WERI-Rb-1 (cell line): ENCODE results near the gene IRX3.

Experiments used
- DNase-seq: peaks from one replicate; pipeline ENCODE4 v3.0.0-alpha.2; 2020
- H3K27ac ChIP-seq: fragments of 250-450 bp; sonication (Bioruptor Pico); 2 replicates; pipeline ENCODE4 v1.5.1; 2020; ENCODE audit warnings: mild to moderate bottlenecking, moderate library complexity
- H3K27me3 ChIP-seq: fragments of 250-450 bp; sonication (Bioruptor Pico); 2 replicates; pipeline ENCODE4 v1.5.1; 2021; ENCODE audit warnings: mild to moderate bottlenecking, low read depth, moderate library complexity; ENCODE audit not compliant: insufficient read depth, severe bottlenecking
- H3K36me3 ChIP-seq: fragments of 250-450 bp; sonication (Bioruptor Pico); 2 replicates; pipeline ENCODE4 v1.5.1; 2020; ENCODE audit warnings: mild to moderate bottlenecking, moderate library complexity
- H3K4me3 ChIP-seq: 2 replicates; pipeline ENCODE4 v1.5.1; 2011; ENCODE audit warnings: low read depth, mild to moderate bottlenecking, control low read depth, low read length
- H3K9me3 ChIP-seq: fragments of 250-450 bp; sonication (Bioruptor Pico); 2 replicates; pipeline ENCODE4 v1.5.1; 2021; ENCODE audit warnings: mild to moderate bottlenecking, moderate library complexity; ENCODE audit not compliant: severe bottlenecking
- CTCF ChIP-seq: IDR thresholded peaks from 2 replicates; pipeline ENCODE4 v1.5.1; 2011; ENCODE audit warnings: low read depth, mild to moderate bottlenecking, control low read depth, inconsistent platforms, low read length

The IRX3 gene

GRCh38 chr16:54326266-54326662 is 39.7 kb upstream of the IRX3 start:
- H3K4me3 ChIP-seq: no peak overlapping the region
- no peak for DNase-seq
- no peak overlapping the region for H3K27ac ChIP-seq
- TF ChIP-seq CTCF: no peak
- H3K36me3 ChIP-seq: no peaks in the 10 kb centered on the region
- H3K9me3 ChIP-seq: no peaks in the 10 kb centered on the region
- H3K27me3 ChIP-seq: no peaks in the 10 kb centered on the region

- DNase-seq: no peak
- Histone ChIP-seq H3K36me3 (no peaks in the 10 kb centered on the region), H3K4me3 (no peak overlapping the region), H3K27me3 (no peaks in the 10 kb centered on the region), H3K9me3 (no peaks in the 10 kb centered on the region), H3K27ac (no peak overlapping the region)
- TF ChIP-seq CTCF: no peak
These were observed 39.2 kb upstream of the IRX3 start for GRCh38 chr16:54325616-54326265.

GRCh38 chr16:54324716-54325115 is 38.1 kb upstream of the IRX3 start:
- Histone ChIP-seq H3K27me3 (no peaks in the 10 kb centered on the region), H3K27ac (no peak overlapping the region), H3K36me3 (no peaks in the 10 kb centered on the region), H3K9me3 (no peaks in the 10 kb centered on the region), H3K4me3 (no peak overlapping the region)
- TF ChIP-seq CTCF: no peak
- DNase-seq: no peak

- H3K9me3 ChIP-seq: no peaks in the 10 kb centered on the region
- no peak for DNase-seq
- H3K27ac ChIP-seq: no peak overlapping the region
- H3K36me3 ChIP-seq: no peaks in the 10 kb centered on the region
- H3K27me3 ChIP-seq: no peaks in the 10 kb centered on the region
- H3K4me3 ChIP-seq: no peak overlapping the region
- TF ChIP-seq CTCF: no peak
These were observed 34.2 kb upstream of the IRX3 start for GRCh38 chr16:54320697-54321340.

GRCh38 chr16:54318941-54319340 is 32.4 kb upstream of the IRX3 start:
- H3K27ac ChIP-seq: no peak overlapping the region
- TF ChIP-seq CTCF: no peak

GRCh38 chr16:54317101-54317611 is 30.6 kb upstream of the IRX3 start:
- Histone ChIP-seq H3K27me3 (no peaks in the 10 kb centered on the region), H3K36me3 (no peaks in the 10 kb centered on the region), H3K9me3 (no peaks in the 10 kb centered on the region), H3K4me3 (no peak overlapping the region), H3K27ac (no peak overlapping the region)
- TF ChIP-seq CTCF: no peak
- no peak for DNase-seq

More at GRCh38 chr16:54318941-54319340, 32.4 kb upstream of the IRX3 start:
- no peak for DNase-seq
- Histone ChIP-seq H3K36me3 (no peaks in the 10 kb centered on the region), H3K9me3 (no peaks in the 10 kb centered on the region), H3K4me3 (no peak overlapping the region), H3K27me3 (no peaks in the 10 kb centered on the region)
